GM04503 (cell line): Measurements from ENCODE around the gene PLEKHA3.

Source experiments
- DNase-seq: peaks from one replicate; pipeline ENCODE4 v3.0.0-alpha.2; 2012; ENCODE audit warnings: low read depth

Gene PLEKHA3

DNA sequence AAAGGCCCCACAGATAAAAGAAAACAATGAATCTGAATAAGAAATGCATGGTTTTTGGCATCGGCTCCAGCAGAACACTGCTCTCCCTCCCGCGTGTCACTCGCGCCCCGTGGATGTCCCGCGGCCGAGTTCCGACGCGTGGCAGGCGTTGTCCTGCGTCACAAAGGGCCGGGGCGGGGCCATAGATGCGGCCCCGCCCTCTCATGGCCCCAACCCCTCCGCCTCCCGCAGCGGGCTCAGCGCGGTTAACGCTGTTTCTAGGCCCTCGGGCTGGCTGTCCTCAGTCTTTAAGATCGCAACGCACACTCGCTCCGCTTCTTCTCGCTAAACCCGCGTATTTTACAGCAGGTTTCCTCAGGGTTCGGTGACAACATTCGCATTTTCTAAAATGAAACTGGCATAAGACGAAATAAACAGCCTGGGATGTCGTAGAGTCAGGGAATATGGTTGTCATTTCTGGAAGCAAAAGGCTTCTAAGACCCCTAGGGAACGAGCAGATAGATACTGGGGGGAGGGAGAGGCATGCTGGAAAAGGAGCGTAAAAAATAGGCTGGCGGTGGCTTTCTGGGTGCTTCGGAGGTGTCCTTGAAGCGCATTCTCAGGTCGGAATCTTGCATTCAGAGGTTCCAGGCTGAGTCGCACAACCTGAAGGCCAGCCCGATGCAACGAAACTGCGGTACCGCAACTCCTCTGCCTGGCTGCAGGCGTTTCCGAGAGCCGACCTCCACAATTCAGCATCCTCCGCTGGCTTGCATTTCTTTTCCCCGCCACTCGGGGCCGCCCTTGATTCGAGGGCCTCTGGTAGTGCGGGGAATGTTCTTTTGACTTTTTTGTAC is 1.6 kb upstream of the PLEKHA3 start, which contains the start of gene FKBP7:
Gene FKBP7 (minus strand): TSS at position 162 of the 836 bp plus-strand sequence. CDS start 101 bp downstream, at position 61.
- no peak for DNase-seq

DNA sequence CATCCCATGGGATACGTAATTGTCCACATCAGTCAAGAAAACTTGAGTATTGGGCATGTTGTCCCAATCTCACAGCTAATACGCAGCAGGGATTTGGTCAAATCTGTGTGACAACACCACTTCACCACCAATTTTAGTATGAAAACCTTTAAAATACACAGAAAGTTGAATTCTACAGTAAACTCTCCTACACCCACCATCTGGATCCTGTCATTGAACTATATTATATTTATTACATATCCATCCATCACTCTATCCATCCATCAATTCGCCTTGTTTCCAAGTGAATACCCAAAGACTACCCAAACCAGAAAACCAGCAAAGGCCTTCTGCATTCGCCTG is 1.0 kb upstream of the PLEKHA3 start:
- DNase-seq: no peak

GRCh38 chr2:178479758-178480226 is 465 bp upstream of the PLEKHA3 start:
- DNase-seq: no peak

GRCh38 chr2:178482437-178482836 is 2.2 kb downstream of the PLEKHA3 start:
- no peak for DNase-seq

GRCh38 chr2:178484245-178485041 is 4.2 kb downstream of the PLEKHA3 start:
- DNase-seq: no peak

DNA sequence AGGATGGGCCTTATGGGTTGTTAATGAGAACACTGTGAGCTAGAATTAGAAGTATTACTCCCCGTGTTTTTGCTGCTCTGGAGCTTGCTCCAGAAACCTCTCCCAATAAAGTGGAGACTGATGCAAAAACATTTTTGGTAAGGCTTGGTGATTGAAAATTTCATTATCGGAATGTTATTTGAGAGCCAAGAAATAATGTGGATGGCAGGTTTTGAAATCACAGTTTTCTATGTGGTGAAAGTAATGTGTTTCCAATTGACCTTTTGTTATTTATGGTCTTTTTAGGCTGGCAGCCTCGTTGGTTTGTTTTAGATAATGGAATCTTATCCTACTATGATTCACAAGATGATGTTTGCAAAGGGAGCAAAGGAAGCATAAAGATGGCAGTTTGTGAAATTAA is 5.1 kb downstream of the PLEKHA3 start:
- no peak for DNase-seq

DNA sequence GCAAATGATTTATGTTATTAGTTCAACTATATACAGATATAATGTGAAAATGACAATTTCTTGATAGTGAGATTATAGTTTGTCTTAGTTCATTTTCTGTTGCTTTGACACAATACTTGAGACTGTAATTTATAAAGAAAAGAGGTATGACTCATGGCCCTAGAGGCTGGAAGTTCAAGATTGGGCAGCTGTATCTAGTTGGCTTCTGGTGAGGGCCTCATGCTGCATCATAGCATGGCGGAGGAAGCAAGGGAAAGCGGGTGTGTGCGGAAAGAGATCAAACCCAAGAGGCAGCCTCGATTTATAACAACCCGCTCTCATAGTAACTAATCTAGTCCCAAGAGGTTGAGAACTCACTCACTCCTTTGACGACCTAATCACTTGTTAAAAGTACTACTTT is 11.4 kb downstream of the PLEKHA3 start:
- DNase-seq: no peak

GRCh38 chr2:178496049-178496448 is 15.8 kb downstream of the PLEKHA3 start:
- DNase-seq: no peak

DNA sequence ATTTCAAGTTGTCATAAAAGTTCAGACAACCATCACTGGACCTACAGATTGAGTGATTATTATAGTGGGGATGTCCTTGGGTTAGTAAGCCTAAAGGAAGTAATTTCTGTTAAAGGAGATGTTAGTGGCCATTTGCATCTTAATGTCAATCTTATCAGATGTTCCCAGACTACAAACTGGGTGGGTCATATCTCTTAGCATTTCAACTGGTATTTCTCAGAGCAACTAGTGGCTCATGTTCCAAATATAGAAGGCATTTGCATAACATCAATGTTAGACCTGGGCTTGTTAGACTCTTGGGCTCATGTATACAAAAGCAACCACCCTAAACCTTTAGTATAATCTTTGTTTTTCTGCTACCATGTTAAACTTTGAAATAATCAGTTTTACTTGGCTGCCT is 17.9 kb downstream of the PLEKHA3 start:
- no peak for DNase-seq

DNA sequence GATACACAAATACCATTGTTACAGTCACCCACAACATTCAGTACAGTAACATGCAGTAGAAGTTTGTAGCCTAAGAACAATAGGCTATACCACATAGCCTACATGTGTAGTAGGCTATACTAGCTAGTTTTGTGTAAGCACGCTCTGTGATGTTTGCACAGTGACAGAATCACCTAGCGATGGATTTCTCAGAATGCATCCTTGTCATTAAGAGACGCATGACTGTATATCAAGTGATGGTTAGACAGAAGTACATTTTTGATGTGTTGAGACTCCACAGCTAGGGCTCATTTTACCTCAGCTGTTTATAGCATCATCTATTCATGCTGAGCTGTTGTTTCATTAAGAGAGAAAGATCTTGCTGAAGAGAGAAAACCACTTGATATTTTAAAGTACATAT is 19.4 kb downstream of the PLEKHA3 start:
- no peak for DNase-seq

DNA sequence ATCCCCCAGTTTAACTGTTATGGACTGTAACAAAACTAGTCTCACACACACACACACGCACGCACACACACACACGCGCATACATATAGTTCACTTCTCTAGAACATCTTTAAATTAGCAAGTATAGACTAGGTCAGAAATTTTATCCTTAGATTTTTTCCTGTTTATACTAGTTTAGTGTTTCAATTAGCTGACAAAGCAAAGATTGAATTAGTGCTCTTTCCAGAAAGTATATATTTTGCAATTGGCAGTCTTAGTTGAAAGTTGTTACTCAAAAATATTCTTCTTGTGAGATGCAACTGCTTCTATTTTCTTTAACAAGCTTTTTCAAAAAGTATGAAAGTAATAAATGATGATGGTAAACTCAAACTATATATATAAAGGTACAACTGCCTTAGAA is 22.5 kb downstream of the PLEKHA3 start:
- no peak for DNase-seq

DNA sequence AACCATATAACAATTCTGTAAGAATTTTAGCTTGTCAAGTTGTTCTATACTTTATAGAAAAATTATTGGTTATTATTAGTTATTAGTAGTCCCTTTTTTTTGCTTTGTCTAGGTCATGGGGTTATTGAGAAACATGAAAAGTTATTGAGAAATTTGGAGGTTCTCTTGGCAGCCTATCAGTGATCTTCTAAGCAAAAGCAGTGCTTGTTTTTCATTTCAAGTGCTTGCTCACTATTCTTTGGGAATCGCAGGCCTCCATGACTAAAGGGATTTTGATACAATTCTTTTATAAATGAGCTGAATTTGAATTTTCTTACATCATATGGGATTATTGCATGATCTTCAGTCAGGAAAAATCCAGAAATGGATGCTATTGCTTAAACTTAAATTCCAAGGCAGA is 25.8 kb downstream of the PLEKHA3 start:
- no peak for DNase-seq

- no peak for DNase-seq
Observed at GRCh38 chr2:178506524-178506923, 26.3 kb downstream of the PLEKHA3 start.

DNA sequence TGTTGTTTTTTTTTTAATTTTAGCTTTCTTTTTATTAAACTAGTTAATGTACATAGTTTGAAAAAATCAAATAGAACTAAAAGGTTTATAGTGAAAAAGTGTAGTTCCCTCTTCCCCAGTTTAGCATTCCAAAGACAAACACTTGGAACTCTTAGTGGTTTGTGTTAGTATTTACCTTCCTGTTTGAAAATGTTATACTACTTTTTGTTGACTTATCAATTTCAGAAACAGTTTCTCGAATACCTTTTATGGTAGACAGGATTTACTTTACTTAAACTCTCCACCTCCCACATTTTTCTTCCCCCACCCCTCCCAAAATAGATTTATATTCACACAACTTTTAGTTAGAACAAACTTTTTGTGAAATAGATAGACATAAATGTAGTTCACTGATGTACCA is 26.7 kb downstream of the PLEKHA3 start:
- no peak for DNase-seq

- DNase-seq: no peak
Observed at GRCh38 chr2:178508646-178509045, 28.4 kb downstream of the PLEKHA3 start.

GRCh38 chr2:178510384-178510783 is 30.1 kb downstream of the PLEKHA3 start:
- DNase-seq: no peak

DNA sequence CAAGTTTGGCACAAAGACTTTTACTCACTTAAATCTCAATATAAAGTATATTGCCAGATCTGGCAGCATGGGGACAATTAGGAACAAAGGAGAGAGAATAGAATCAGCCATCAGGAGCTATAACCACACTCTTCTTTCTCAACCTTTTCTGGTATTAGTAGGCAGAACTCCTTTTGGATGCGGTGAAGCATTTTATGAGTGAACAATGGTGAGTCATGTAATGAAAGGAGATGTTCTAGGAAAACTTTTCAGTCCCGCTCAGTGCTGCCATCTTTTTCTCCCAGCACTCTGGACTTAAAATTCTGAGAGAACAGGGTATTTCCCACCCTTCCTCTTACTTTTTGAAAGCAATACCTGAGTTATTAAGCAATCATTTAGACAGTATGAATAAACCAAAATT is 32.2 kb downstream of the PLEKHA3 start:
- no peak for DNase-seq

DNA sequence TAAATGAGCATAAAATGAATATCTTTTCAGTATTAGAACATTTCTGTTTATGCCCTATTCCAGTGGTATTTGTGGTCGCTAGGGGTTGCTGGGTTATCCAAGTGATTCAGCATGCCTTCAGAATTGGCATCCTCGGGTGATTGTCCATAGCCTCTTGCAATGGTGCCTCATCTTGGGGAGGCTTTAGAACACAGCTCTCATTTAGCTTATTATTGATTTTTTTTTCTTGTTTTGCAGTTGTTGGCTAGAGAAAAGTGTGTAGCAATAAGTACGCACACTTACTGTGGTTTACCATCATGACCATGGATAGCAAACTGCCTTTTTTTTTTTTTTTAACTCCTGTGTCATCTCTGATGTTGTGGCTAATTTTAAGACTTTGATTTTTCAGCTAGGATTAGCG is 33.6 kb downstream of the PLEKHA3 start:
- DNase-seq: no peak

- peak; percentile 28 for DNase-seq
Observed at GRCh38 chr2:178514664-178515063, 34.4 kb downstream of the PLEKHA3 start.

DNA sequence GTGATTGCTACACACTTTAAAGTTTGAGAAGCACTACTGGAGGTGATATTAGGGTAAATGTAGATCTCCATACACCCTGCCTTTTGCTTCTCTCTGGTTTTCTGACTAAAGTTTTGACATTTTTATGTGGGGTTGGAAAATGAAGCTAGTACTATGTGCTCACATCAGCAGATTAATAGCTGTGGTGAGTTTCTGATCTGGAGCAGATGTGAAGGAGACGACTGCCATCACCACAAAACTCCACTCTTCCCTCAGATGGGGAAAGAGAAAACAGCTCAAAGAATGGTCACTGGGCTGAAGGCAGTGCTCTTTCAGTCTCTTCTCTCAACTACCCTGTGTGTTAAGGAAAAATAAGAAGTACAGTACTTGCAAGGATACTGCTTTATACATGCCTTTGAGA is 37.2 kb downstream of the PLEKHA3 start:
- DNase-seq: peak; percentile 34

DNA sequence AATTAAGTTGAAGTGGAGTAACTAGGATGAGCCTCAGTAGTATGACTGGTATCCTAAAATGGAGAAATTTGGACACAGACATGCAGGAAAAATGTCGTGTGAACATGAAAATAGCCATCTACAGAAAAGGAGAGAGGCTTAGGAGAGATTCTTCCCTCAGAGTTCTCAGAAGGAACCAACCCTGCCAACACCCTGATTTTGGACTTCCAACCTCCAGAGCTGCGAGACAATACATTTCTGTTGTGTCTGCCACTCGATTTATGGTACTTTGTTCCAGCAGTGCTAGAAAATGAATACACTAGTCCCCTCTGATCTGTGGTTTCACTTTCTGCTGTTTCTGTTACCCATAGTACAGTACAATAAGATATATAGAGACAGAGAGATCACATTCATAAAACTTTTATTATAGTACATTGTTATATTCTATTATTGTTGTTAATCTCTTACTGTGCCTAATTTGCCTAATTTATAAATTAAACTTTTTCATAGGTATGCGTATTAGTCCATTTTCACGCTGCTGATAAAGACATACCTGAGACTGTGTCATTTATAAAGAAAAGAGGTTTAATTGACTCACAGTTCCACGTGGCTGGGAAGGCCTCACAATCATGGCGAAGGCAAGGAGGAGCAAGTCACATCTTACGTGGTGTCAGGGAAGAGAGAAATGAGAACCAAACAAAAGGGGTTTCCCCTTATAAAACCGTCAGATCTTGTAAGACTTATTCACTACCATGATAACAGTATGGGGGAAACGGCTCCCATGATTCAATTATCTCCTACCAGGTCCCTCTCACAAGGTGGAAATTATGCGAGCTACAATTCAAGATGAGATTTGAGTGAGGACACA is 41.3 kb downstream of the PLEKHA3 start:
- DNase-seq: no peak

DNA sequence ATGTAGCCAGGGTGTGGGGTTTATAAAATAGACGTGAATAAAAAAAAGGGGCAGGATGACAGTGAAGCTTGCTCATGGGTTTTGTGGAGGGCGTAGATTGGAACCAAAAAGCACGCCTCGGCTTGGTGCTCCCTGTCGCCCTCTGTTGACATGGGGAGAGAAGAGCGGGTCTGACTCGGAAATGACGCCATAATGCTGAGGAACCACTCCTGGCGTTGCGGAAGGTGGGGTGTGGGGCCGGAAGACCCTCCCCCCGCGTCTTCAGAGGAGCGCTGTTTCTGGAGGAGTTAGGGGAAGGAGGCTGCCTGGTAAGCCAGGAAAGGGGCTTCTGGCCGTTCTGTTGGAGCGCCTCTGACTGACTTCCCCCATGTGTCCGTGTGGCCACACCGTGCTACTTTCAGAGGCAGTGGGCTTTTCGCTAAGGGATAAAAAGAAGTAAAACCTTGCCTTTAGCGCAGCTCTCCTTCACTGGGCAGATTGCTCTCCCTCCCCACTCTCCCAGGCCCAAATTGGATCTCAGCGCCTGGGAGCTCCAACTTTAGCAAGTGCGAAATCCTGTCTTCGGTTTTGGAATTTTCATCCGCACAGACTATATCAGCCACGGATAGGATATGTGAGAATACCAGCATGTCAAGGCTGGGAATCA is 42.8 kb downstream of the PLEKHA3 start:
- no peak for DNase-seq
